ENCODE measurements around the gene ZNF770.
A peak's percentile ranks its signal among the peaks of the same experiment; 100 is the strongest.
"Not testable (repeated sequence)": the region's sequence is repeated elsewhere in the genome, so short reads cannot be mapped to it uniquely, and the experiment has no call there.

Gene ZNF770

DNA sequence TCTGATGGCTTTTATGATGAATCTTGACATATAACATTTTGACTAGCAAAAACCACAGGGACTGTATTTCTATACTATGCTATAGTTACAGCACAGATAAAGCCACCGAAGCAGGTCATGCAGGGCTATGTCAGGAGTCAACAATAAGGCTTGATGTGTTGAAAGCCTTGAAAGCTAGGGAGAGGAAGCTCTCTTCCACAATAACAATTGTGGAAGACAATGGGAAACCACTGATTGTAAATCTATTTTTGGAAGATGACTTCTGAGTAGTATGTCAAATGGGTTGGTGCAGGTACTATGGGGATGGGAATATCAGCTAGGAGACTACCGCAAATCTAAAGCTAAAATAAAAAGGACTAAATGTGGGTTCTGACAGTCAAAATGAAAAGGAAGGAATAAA, 14.6 kb downstream of the ZNF770 start:
- DNase-seq (ENCODE audit: low read depth): no peak

DNA sequence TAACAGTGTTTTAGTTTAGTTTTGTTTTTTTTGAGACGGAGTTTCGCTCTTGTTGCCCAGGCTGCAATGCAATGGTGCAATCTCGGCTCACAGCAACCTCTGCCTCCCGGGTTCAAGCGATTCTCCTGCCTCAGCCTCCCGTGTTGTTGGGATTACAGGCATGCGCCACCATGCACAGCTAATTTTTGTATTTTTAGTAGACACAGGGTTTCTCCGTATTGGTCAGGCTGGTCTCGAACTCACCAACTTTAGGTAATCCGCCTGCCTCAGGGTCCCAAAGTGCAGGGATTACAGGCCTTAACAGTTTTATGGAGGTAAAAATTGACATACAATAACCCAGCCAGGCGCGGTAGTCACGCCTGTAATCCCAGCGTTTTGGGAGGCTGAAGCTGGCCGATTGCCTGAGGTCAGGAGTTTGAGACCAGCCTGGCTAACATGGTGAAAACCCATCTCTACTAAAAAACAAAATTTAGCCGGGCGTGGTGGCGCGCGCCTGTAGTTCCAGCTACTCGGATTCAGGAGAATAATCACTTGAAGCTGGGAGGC, 17.9 kb downstream of the ZNF770 start:
- DNase-seq (ENCODE audit: low read depth): not testable (repeated sequence)

DNA sequence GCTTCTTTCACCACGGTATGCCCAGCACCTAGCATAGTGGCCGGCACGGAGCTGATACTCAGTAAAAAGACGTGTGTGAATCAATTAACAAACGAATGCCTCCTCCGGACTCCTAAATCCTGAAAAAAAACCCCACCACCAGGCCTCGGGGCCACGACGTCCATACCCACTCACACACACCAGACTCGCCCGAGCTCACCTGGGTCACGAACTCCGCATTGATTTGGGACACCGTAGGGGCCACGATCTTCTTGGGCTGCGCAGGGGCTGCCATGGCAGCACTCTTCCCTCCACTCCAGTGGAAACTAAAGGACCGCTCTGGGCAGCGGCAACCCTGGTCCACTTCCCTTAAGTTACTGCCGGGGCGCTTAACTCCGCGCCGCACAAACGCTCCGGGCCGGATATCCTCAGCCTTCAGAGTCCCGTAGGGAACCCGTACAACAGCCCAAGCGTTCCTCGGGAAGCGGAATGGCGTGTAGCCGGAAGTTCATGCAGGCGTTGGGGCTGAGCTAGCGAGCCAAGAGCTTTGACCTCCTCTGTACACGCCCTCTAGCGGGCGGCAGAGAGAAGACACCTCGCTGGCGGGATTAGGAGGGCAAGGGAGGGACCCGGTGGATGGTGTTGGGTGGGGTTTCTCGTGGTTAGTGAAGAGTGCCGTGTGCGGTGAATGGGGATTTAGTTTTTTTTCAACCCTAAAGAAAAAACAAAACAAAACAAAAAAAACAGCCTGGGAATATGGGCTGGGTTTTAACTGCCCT, 18.6 kb downstream of the ZNF770 start, which contains the start of gene AQR:
Gene AQR, minus strand, starts transcription at position 403 of the 758 bp plus-strand sequence. Its CDS starts 129 bp downstream, at position 274.
- peak; percentile 89 for DNase-seq (ENCODE audit: low read depth)

DNA sequence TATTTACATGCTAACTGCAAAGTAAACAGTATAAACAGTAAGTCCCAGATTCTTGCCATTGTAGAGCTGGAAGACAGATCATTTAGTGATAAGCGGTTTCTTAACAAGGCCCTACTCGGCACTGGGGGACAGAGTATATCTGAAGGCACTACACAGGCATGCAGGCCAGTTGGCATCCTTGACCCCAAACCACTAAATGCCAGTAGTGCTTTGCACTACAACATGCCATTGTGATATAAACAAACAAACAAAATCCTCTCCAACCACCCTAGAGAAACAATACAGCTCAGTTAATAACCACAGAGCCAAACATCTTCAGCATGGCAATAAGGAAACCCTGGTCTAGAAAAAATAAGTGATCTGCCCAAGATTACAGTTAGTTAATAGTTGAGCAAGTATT, 23.8 kb downstream of the ZNF770 start:
- DNase-seq (ENCODE audit: low read depth): no peak

DNA sequence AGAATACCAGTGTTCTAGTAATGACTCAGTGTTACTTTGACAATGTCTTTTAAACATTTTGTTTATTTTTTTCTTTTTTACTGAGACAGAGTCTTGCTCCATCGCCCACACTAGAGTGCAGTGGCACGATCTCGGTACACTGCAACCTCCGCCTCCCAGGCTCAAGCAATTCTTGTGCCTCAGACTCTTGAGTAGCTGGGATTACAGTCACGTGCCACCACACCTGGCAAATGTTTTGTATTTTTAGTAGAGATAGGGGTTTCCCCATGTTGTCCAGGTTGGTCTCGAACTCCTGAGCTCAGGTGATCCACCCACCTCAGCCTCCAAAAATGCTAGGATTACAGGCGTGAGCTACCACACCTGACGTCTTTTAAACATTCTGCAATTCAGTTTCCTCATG, 34.2 kb downstream of the ZNF770 start:
- DNase-seq (ENCODE audit: low read depth): no peak

DNA sequence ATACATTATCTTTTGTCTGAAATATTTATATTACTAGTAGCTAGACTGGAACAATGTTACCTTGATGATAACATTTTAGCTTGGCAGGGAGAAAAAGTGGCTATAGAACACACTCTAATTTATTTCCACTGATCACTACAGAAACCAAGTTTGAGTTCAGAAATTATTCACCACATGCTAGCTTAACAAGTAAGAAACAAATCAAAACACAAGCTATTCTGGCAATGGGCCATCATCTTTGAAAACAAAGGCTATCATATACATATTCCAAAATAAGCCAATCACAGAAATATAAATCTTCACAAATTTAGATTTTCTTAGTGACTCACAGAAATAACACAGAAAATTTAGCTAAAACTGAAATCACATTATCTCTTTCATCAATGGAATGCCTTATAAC, 35.6 kb downstream of the ZNF770 start:
- DNase-seq (ENCODE audit: low read depth): no peak

DNA sequence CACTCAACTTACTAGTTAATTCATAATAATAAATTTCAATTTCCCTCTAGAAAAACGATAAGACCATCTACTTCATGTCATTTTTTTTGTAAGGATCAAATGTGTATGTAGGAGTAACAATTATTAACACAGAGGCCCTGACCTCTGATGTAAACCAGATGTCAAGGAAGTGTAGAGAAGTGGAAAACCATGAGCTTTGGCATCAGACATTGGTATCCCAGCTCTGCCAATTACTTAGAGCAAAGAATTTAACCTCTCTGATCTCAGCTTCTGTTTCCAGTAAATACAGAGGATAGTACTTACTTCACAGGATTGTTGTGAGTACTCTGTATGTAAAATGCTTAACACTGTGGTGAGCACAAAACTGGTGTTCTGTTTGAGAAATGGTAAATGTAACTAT, 36.1 kb downstream of the ZNF770 start:
- no peak for DNase-seq (ENCODE audit: low read depth)

DNA sequence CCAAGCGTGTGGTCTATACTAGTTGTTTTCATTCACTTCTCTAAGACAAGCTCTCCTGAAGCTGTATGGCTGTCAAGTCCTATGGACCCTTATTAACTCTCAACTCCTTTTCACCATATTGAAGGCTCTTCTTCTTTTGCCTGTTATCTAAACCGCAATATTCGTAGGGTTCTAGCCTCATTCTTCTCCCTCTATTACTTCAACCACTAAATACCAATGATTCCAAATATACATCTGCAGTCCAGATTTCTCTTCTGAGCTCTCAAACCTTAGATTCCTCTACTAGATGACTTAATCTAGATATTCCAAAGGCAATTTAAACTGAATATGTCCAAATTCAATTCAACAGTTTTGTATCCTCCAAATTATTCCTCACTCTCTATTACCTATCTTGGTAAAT, 43.2 kb downstream of the ZNF770 start:
- no peak for DNase-seq (ENCODE audit: low read depth)

DNA sequence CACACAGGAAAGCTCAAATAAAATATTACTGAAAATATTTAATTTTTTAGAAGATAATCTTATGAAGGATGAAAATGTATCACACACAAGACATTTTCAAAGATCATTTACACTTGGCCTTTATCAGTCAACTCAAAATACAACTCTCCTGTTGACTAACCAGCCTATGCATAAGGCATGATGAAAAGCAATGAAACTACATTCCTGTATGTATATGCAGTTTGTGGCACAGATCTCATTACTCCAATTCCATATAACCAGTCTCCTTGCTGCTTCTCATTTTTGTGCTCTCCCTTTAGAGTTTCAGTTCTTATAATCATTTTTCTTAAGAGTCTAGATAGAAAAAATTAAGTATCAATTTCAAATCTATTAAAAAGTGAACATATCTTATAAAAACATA, 44.4 kb downstream of the ZNF770 start:
- no peak for DNase-seq (ENCODE audit: low read depth)

DNA sequence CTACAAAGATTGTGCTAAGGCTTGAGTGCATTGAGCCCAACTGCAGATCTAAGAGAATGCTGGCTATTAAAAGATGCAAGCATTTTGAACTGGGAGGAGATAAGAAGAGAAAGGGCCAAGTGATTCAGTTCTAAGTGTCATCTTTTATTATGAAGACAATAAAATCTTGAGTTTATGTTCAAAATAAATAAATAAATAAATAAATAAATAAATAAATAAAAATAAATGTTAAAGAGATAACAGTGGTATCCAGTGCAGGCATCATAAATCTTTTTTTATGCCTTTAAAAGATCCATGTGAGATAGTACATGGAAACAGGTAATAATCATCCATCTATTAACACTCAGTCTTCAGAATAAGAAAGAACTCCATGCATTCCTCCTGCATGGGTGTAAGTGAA, 44.8 kb downstream of the ZNF770 start:
- DNase-seq (ENCODE audit: low read depth): not testable (repeated sequence)

DNA sequence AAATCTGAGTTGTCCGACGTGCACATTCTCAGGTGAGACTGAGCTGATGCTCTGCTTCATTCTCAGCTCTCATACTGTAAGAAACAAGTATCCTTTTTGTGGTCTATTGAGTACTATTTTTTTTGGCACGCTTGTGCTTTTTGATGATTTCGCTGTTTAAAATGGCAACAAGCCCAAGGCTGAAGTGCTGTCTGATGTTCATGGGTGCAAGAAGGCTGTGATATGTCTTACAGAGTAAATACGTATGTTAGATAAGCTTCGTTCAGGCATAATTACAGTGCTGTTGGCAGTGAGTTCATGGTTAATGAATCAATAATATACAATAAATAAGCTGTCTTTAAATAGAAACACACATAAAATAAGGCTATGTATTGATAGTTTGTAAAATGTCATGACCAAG, 45.7 kb downstream of the ZNF770 start:
- DNase-seq (ENCODE audit: low read depth): no peak

DNA sequence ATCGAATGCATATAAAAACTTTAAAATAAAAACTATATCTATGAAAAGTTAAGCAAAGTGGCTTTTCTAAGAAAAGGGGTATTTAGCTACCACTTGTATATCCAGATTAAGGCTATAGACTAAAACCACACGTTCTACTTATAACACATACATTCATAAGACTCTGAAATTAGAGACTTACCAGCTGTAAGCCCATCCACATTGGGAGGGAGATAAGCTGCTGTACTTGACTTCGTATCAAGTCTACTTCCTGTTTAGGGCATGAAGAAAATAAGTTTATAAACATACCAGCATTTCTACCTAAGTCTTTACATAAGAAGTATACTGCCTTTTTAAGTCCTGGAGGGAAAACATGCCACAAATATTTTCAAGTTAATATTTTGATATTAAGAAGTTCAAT, 46.3 kb downstream of the ZNF770 start:
- no peak for DNase-seq (ENCODE audit: low read depth)

DNA sequence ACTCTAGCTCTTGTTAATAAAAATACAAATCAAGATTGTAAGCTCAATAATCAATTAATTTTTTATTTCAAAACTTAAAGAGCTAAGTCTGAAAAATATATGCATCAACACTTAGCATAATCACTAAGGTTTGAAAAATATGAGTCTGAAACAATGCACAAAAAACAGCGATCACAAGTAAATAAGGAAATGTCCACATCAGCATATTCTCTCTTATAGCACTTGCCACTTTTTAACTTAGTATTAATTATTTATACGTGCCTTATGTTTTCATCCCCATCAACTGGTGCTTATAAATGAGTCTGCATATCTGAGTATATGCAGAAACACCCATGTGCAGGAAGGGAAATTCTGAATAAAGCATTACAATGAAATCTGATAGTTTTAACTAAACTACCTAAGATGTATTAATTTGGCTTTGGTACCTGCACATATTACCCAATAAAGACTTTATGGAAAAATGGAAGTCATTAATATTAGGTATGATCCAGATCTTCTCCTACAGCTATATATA, 46.8 kb downstream of the ZNF770 start:
- no peak for DNase-seq (ENCODE audit: low read depth)

DNA sequence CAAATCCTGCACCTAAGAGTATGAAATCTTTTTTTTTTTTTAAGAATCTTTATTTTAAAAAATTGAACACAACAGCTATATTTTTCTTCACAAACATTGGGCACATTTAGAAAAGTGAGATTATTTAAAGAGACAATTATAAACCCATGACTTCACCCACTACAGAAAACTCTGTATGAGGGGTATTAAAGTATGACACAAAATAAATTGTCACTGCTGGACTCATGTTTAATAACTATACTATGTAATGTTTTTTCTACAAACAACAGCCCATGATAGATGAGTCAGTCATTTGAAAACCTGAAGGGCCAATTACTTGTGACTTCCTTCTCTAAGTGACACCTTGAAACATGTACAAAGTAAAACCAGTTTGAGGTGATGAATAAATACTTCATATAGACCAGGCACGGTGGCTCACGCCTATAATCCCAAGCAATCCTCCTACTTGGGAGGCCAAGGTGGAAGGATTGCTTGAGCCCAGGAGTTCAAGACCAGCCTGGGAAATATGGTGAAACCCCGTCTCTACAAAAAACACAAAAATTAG, 54.6 kb downstream of the ZNF770 start:
- DNase-seq (ENCODE audit: low read depth): no peak

DNA sequence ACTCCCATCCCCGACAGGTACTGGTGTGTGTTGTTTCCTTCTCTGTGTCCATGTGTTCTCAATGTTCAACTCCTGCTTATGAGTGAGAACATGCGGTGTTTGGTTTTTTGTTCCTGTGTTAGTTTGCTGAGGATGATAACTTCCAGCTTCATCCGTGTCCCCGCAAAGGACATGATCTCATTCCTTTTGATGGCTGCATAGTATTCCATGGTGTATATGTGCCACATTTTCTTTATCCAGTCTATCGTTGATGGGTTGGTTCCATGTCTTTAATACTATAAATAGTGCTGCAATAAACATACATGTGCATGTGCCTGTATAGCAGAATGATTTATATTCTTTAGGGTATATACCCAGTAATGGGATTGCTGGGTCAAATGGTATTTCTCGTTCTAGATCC, 59.7 kb downstream of the ZNF770 start:
- not testable (repeated sequence) for DNase-seq (ENCODE audit: low read depth)

Data from activated gamma-delta T cell treated with anti-CD3 and anti-CD28 coated beads, Interleukin-2, amount 50 U/mL, for 16 hours (primary cell).